ENCODE data around the gene FOXD3.
A peak's percentile ranks its signal among the peaks of the same experiment; 100 is the strongest.

DNA sequence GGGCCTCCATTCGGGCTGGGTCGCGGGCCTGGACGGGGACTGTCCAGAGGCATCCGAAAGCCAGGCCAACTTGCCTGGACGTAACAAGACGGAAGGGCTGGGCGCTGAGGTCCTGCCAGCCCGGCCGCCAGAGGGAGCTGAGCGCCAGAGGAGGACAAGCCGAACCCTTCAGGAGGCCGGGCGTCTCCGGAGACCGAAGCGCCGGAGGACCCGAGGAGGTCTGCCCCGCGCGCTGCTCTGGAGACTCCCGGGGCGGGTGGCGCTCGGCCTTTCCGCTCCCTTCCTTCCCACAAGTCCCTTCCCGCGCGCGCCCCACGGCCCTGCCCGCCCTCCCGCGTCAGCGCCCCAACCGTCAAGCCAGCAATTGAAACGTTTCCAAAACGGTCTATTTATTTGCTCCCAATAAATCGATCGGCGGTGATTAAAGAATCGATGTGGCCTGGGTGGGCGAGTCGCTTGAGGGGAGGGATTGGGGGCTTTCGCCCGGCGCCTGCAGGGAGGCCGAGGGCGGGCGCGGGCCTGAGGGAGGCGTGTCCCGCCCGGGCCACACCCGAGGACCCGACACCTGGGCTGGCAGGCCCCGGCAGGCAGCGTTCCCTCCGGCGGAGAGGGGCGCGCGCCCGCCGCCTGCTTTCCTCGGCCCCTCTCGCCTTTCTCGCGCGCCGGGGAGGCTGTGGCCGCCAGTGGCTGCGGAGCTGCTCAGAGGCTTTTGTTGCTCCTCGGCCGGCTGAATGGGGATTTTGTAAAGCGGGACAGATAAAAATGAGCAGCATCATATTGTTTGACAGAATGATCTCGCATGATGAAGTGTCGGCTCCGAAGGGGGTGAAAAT lies 5.2 kb upstream of the FOXD3 start:
- TF ChIP-seq, protein P1, sequence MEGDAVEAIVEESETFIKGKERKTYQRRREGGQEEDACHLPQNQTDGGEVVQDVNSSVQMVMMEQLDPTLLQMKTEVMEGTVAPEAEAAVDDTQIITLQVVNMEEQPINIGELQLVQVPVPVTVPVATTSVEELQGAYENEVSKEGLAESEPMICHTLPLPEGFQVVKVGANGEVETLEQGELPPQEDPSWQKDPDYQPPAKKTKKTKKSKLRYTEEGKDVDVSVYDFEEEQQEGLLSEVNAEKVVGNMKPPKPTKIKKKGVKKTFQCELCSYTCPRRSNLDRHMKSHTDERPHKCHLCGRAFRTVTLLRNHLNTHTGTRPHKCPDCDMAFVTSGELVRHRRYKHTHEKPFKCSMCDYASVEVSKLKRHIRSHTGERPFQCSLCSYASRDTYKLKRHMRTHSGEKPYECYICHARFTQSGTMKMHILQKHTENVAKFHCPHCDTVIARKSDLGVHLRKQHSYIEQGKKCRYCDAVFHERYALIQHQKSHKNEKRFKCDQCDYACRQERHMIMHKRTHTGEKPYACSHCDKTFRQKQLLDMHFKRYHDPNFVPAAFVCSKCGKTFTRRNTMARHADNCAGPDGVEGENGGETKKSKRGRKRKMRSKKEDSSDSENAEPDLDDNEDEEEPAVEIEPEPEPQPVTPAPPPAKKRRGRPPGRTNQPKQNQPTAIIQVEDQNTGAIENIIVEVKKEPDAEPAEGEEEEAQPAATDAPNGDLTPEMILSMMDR (IDR thresholded peaks at IDR 0.05; ENCODE audit: insufficient read depth, low read length): peak; percentile 44
- TF ChIP-seq POLR2AphosphoS5 (IDR thresholded peaks at IDR 0.05; ENCODE audit: low read depth) (no peak), GABPA (IDR thresholded peaks at IDR 0.05; ENCODE audit: low read depth) (no peak), SPI1 (IDR thresholded peaks at IDR 0.05; ENCODE audit: borderline replicate concordance, low read depth) (no peak)
- TF ChIP-seq, protein P2, sequence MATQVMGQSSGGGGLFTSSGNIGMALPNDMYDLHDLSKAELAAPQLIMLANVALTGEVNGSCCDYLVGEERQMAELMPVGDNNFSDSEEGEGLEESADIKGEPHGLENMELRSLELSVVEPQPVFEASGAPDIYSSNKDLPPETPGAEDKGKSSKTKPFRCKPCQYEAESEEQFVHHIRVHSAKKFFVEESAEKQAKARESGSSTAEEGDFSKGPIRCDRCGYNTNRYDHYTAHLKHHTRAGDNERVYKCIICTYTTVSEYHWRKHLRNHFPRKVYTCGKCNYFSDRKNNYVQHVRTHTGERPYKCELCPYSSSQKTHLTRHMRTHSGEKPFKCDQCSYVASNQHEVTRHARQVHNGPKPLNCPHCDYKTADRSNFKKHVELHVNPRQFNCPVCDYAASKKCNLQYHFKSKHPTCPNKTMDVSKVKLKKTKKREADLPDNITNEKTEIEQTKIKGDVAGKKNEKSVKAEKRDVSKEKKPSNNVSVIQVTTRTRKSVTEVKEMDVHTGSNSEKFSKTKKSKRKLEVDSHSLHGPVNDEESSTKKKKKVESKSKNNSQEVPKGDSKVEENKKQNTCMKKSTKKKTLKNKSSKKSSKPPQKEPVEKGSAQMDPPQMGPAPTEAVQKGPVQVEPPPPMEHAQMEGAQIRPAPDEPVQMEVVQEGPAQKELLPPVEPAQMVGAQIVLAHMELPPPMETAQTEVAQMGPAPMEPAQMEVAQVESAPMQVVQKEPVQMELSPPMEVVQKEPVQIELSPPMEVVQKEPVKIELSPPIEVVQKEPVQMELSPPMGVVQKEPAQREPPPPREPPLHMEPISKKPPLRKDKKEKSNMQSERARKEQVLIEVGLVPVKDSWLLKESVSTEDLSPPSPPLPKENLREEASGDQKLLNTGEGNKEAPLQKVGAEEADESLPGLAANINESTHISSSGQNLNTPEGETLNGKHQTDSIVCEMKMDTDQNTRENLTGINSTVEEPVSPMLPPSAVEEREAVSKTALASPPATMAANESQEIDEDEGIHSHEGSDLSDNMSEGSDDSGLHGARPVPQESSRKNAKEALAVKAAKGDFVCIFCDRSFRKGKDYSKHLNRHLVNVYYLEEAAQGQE (IDR thresholded peaks at IDR 0.05; ENCODE audit: insufficient replicate concordance, low read depth): no peak

Data from HL-60 (cell line).